ENCODE measurements around the gene KCNK4. TPM values are rescaled to one million over a fixed set of nuclear protein-coding genes. Genes with fewer than 3 reads are reported as not detected.

The KCNK4 gene
- total and polyA plus RNA-seq, 2 donors from 2014 or later, result not detected

GRCh38 chr11:64267207-64267945, 23.7 kb upstream of the KCNK4 start:
- intact Hi-C loops (cut with DNase I), result no loop called here
- no peak overlapping the region for H3K9ac ChIP-seq (ENCODE audit: low read length in 3 of 3)
- H3K4me3 ChIP-seq (ENCODE audit: low read length in 3 of 3), result no peak overlapping the region
- H3K9me3 ChIP-seq (ENCODE audit: control insufficient read depth in 2 of 3, insufficient read depth in 1 of 3, low read length in 3 of 3), result no peaks in the 10 kb centered on the region
- H3K27me3 ChIP-seq (ENCODE audit: control insufficient read depth, insufficient read depth, low read length), result no peaks in the 10 kb centered on the region
- DNase-seq (peak in 1 of 5 donors; percentile 62), FAIRE-seq (no peak)
- peak overlapping the region; percentile 82 to 91 for H3K27ac ChIP-seq (ENCODE audit: low read depth in 2 of 2, low read length in 2 of 2)
- peaks cover 0 to 18% (median 9%) of the 10 kb centered on the region in 3 donors for H3K4me1 ChIP-seq (ENCODE audit: control insufficient read depth in 2 of 3, insufficient read depth in 2 of 3, low read depth in 1 of 3, low read length in 3 of 3)
- peaks cover 0 to 4% (median 0%) of the 10 kb centered on the region in 3 donors for H3K36me3 ChIP-seq (ENCODE audit: control insufficient read depth in 2 of 3, insufficient read depth in 3 of 3, low read length in 3 of 3)
- TF ChIP-seq CTCF (IDR thresholded peaks at IDR 0.05; ENCODE audit: borderline replicate concordance, extremely low read depth, insufficient read depth), result no peak

- Histone ChIP-seq H3K4me3 (ENCODE audit: low read length in 3 of 3) (peak overlapping the region in 2 of 3 donors; percentile 43 to 100), H3K9me3 (ENCODE audit: control insufficient read depth in 2 of 3, insufficient read depth in 1 of 3, low read length in 3 of 3) (no peaks in the 10 kb centered on the region), H3K27me3 (ENCODE audit: control insufficient read depth, insufficient read depth, low read length) (no peaks in the 10 kb centered on the region), H3K4me1 (ENCODE audit: control insufficient read depth in 2 of 3, insufficient read depth in 2 of 3, low read depth in 1 of 3, low read length in 3 of 3) (peaks cover 0 to 18% (median 9%) of the 10 kb centered on the region in 3 donors), H3K36me3 (ENCODE audit: control insufficient read depth in 2 of 3, insufficient read depth in 3 of 3, low read length in 3 of 3) (peaks cover 0 to 6% (median 0%) of the 10 kb centered on the region in 3 donors), H3K9ac (ENCODE audit: low read length in 3 of 3) (peak overlapping the region in 2 of 3 donors; percentile 43 to 86), H3K27ac (ENCODE audit: low read depth in 2 of 2, low read length in 2 of 2) (peak overlapping the region; percentile 82 to 91)
- peak in 2 of 5 donors; percentile 82 to 92 for DNase-seq
- intact Hi-C loops (cut with DNase I), result no loop called here
- TF ChIP-seq CTCF (IDR thresholded peaks at IDR 0.05; ENCODE audit: borderline replicate concordance, extremely low read depth, insufficient read depth), result no peak
- no peak for FAIRE-seq
These were observed 22.8 kb upstream of the KCNK4 start for GRCh38 chr11:64268025-64268892.

- intact Hi-C loops (cut with DNase I), result no loop called here
- H3K4me1 ChIP-seq (ENCODE audit: control insufficient read depth in 2 of 3, insufficient read depth in 2 of 3, low read depth in 1 of 3, low read length in 3 of 3), result peaks cover 0 to 18% (median 9%) of the 10 kb centered on the region in 3 donors
- H3K27ac ChIP-seq (ENCODE audit: low read depth in 2 of 2, low read length in 2 of 2), result peak overlapping the region; percentile 82 to 91
- H3K9me3 ChIP-seq (ENCODE audit: control insufficient read depth in 2 of 3, insufficient read depth in 1 of 3, low read length in 3 of 3), result no peaks in the 10 kb centered on the region
- H3K36me3 ChIP-seq (ENCODE audit: control insufficient read depth in 2 of 3, insufficient read depth in 3 of 3, low read length in 3 of 3), result peaks cover 0 to 6% (median 0%) of the 10 kb centered on the region in 3 donors
- peak in 4 of 5 donors; percentile 52 to 91 (median 70) for DNase-seq
- peak overlapping the region; percentile 43 to 100 (median 51) for H3K4me3 ChIP-seq (ENCODE audit: low read length in 3 of 3)
- no peak for TF ChIP-seq CTCF (IDR thresholded peaks at IDR 0.05; ENCODE audit: borderline replicate concordance, extremely low read depth, insufficient read depth)
- H3K9ac ChIP-seq (ENCODE audit: low read length in 3 of 3), result peak overlapping the region; percentile 15 to 86 (median 62)
- no peak for FAIRE-seq
- H3K27me3 ChIP-seq (ENCODE audit: control insufficient read depth, insufficient read depth, low read length), result no peaks in the 10 kb centered on the region
These were observed 22.1 kb upstream of the KCNK4 start for GRCh38 chr11:64268893-64269539.

All from kidney (tissue), 14 donors.